SH-SY5Y (cell line): ENCODE measurements around the gene MOV10L1.

Experiments
- GATA2 ChIP-seq: IDR thresholded peaks from 2 replicates; pipeline ENCODE4 v1.6.1; 2011; ENCODE audit warnings: mild to moderate bottlenecking, low read depth, low read length
- GATA3 ChIP-seq: IDR thresholded peaks from 2 replicates; pipeline ENCODE4 v1.6.1; 2011; ENCODE audit warnings: low read depth, mild to moderate bottlenecking, low read length, moderate library complexity

GRCh38 chr22:50198624-50199017 lies 108.8 kb downstream of the MOV10L1 start:
- TF ChIP-seq GATA2 (no peak), GATA3 (no peak)
